Endothelial cell of umbilical vein (primary cell): ENCODE results near the gene HGFAC. TPM values are rescaled to one million over a fixed set of nuclear protein-coding genes. Genes with fewer than 3 reads are reported as not detected.

Experiments
- BruUV-seq: library from RNA; stranded (reverse); fragments of 400-500 nt; replicated peaks from 2 replicates; lab custom pipeline; 2021; lab: Mats Ljungman, UMichigan
- CTCF ChIA-PET: fragments of 300-600, 350-600 bp; sonication (Branson Sonifier 250); formaldehyde crosslinking; loops from one replicate; lab custom pipeline; 2021; ENCODE audit warnings: antibody characterized with exemption, inconsistent platforms; lab: Charles Lee
- POLR2A ChIA-PET: fragments of 300-600, 350-600 bp; sonication (Branson Sonifier 250); formaldehyde crosslinking; loops from one replicate; lab custom pipeline; 2021; ENCODE audit warnings: antibody characterized with exemption, inconsistent platforms; lab: Charles Lee
- DNase-seq: peaks from one replicate; pipeline ENCODE4 v3.0.0-alpha.2; 2011; ENCODE audit warnings: low read depth, low spot score
- FAIRE-seq: peaks from 2 replicates; lab custom pipeline; 2011; peaks lifted over from hg19 to GRCh38; lab: Jason Lieb, UNC
- H2AFZ ChIP-seq: 2 replicates; pipeline ENCODE4 v1.6.0; 2012; ENCODE audit warnings: low read depth, low read length, control low read depth, inconsistent platforms
- H3K27ac ChIP-seq: 2 replicates; pipeline ENCODE4 v1.5.1; 2011; ENCODE audit warnings: low read depth, mild to moderate bottlenecking, control low read depth, low read length, moderate library complexity; ENCODE audit not compliant: insufficient read depth
- H3K27me3 ChIP-seq, 2 experiments: 2 replicates each; pipeline versions ENCODE4 v1.6.0 to v1.6.1; 2011; ENCODE audit warnings: low read length in 2 of 2, mixed read lengths in 1 of 2; ENCODE audit not compliant: control insufficient read depth in 2 of 2, insufficient read depth in 2 of 2
- H3K36me3 ChIP-seq, 2 experiments: 2 replicates in 1 of 2; 3 replicates in 1 of 2; pipeline ENCODE4 v1.5.1; 2011; ENCODE audit warnings: low read length in 2 of 2, mild to moderate bottlenecking in 1 of 2, moderate library complexity in 1 of 2; ENCODE audit not compliant: control insufficient read depth in 2 of 2, insufficient read depth in 2 of 2; ENCODE audit errors: extremely low read depth in 1 of 2
- H3K4me1 ChIP-seq: 3 replicates; pipeline ENCODE4 v1.5.1; 2011; ENCODE audit warnings: mild to moderate bottlenecking, low read length; ENCODE audit not compliant: control insufficient read depth, insufficient read depth; ENCODE audit errors: extremely low read depth
- H3K4me2 ChIP-seq: 2 replicates; pipeline ENCODE4 v1.6.1; 2011; ENCODE audit warnings: low read length, control low read depth, mixed read lengths; ENCODE audit not compliant: insufficient read depth
- H3K4me3 ChIP-seq, 3 experiments: fragments of 200-600 bp in 1 of 3; sonication (generic), shearing (Covaris generic) in 1 of 3; replicated peaks in 1 of 3; 2 replicates each; pipeline ENCODE4 v1.5.1; 2011 to 2016; ENCODE audit warnings: control low read depth in 3 of 3, low read length in 3 of 3, mild to moderate bottlenecking in 2 of 3, inconsistent platforms in 1 of 3, low read depth in 1 of 3, moderate library complexity in 1 of 3; ENCODE audit not compliant: insufficient read depth in 1 of 3
- H3K79me2 ChIP-seq: 2 replicates; pipeline ENCODE4 v1.6.0; 2012; ENCODE audit warnings: low read length, inconsistent platforms; ENCODE audit not compliant: control insufficient read depth, insufficient read depth
- H3K9ac ChIP-seq: replicated peaks from 2 replicates; pipeline ENCODE3; 2011; ENCODE audit warnings: low read length, control low read depth; ENCODE audit not compliant: insufficient read depth; ENCODE audit errors: extremely low read depth
- H3K9me1 ChIP-seq: replicated peaks from 3 replicates; pipeline ENCODE4 v1.6.0; 2011; ENCODE audit warnings: mild to moderate bottlenecking, low read length; ENCODE audit not compliant: control insufficient read depth, insufficient read depth; ENCODE audit errors: extremely low read depth
- H3K9me3 ChIP-seq: replicated peaks from 2 replicates; pipeline ENCODE4 v1.5.1; 2012; ENCODE audit warnings: low read length, inconsistent platforms; ENCODE audit not compliant: control insufficient read depth, insufficient read depth
- H4K20me1 ChIP-seq: replicated peaks from 2 replicates; pipeline ENCODE3; 2011; ENCODE audit warnings: mild to moderate bottlenecking, low read length; ENCODE audit not compliant: control insufficient read depth, insufficient read depth; ENCODE audit errors: extremely low read depth
- CTCF ChIP-seq, 2 donors: IDR thresholded peaks; 1 replicate in 1 of 2; 2 replicates in 1 of 2; pipeline ENCODE4 v1.5.1; 2011; ENCODE audit warnings: low read length in 2 of 2, mild to moderate bottlenecking in 2 of 2, moderate library complexity in 2 of 2, control low read depth in 1 of 2, inconsistent platforms in 1 of 2, low read depth in 1 of 2; ENCODE audit not compliant: insufficient read depth in 1 of 2; ENCODE audit errors: extremely low read depth in 1 of 2
- EZH2 ChIP-seq: IDR thresholded peaks from 2 replicates; pipeline ENCODE4 v1.6.1; 2012; ENCODE audit warnings: borderline replicate concordance, low read depth, mild to moderate bottlenecking, moderate library complexity, low read length, inconsistent platforms; ENCODE audit not compliant: severe bottlenecking
- JUN ChIP-seq: IDR thresholded peaks from 2 replicates; pipeline ENCODE4 v1.6.1; 2011; ENCODE audit warnings: borderline replicate concordance, low read depth; ENCODE audit not compliant: insufficient read length, insufficient read depth
- dilution Hi-C: fragments of 300-500 bp; cut with MboI; formaldehyde crosslinking; loops from one replicate; pipeline ENCODE4 v1.15.0; 2019; ENCODE audit warnings: low sequenced_read_pairs; ENCODE audit not compliant: extremely low pct_ligation_motif_present
- intact Hi-C: fragments of 100-400 bp; cut with micrococcal nuclease; formaldehyde crosslinking; loops from one replicate; pipeline ENCODE4 v1.10.0; 2022
- polyA plus RNA-seq, 4 experiments: library from polyadenylated mRNA; depleted of rRNA in 3 of 4; stranded (reverse) in 3 of 4; unstranded in 1 of 4; fragments of >200 nt; gene quantifications; 2 replicates each; pipeline versions ENCODE4 v1.2.1 to v1.2.3, GENCODE V29; 2011 to 2012; ENCODE audit warnings: missing spikeins in 1 of 4
- total RNA-seq: library from RNA; stranded (reverse); gene quantifications from 2 replicates; pipeline ENCODE4 v1.2.3, GENCODE V29; 2021

HGFAC gene
- total and polyA plus RNA-seq, 2 donors (not counting 3 experiments of a cell fraction or from before 2014, with no cell fraction given), result 0.36 to 0.49 TPM

- POLR2A ChIA-PET, result no interaction called here
- Histone ChIP-seq H2AFZ (no peak overlapping the region), H3K79me2 (no peaks in the 10 kb centered on the region), H3K4me1 (no peaks in the 10 kb centered on the region), H3K4me2 (no peak overlapping the region), H4K20me1 (no peaks in the 10 kb centered on the region), H3K27me3 (peaks cover 2 to 14% of the 10 kb centered on the region in 2 experiments), H3K9ac (no peak overlapping the region), H3K4me3 (no peak overlapping the region), H3K27ac (no peak overlapping the region), H3K9me3 (no peaks in the 10 kb centered on the region), H3K9me1 (no peaks in the 10 kb centered on the region), H3K36me3 (no peaks in the 10 kb centered on the region)
- CTCF ChIA-PET, result no interaction called here
- DNase-seq (no peak), FAIRE-seq (no peak)
- intact Hi-C loops (loop anchor here (10.0 kb wide), 1 partner anchor 460 kb away; no protein-coding TSS in a partner anchor), dilution Hi-C loops (no loop called here)
- no TSS peak for BruUV-seq
- TF ChIP-seq CTCF (IDR thresholded peaks at IDR 0.05; ENCODE audit: extremely low read depth in 1 of 2, insufficient read depth in 1 of 2, low read depth in 1 of 2, low read length in 2 of 2) (no peak), JUN (no peak), EZH2 (peak; percentile 51)
Measured at GRCh38 chr4:3485011-3485791, 43.4 kb downstream of the HGFAC start.
